AG04449 (cell line): Measurements from ENCODE around the gene RGS11.

Source experiments
- CTCF ChIA-PET: fragments of 350-600 bp; formaldehyde crosslinking; extraction: SDS; loops from one replicate; lab custom pipeline; 2021; ENCODE audit warnings: antibody characterized with exemption; lab: Yijun Ruan, JAX
- POLR2A ChIA-PET: fragments of 400-600, 350-600 bp; formaldehyde crosslinking; extraction: SDS; loops from one replicate; lab custom pipeline; 2020; ENCODE audit warnings: antibody characterized with exemption, inconsistent platforms; lab: Yijun Ruan, JAX
- DNase-seq: peaks from one replicate; pipeline ENCODE4 v3.0.0-alpha.2; 2010; ENCODE audit warnings: low read depth, low spot score
- H3K4me3 ChIP-seq: 2 replicates; pipeline ENCODE4 v1.5.1; 2011; ENCODE audit warnings: low read depth, mild to moderate bottlenecking, control low read depth, low read length
- CTCF ChIP-seq: IDR thresholded peaks from one replicate; pipeline ENCODE4 v1.5.1; 2011; ENCODE audit warnings: mild to moderate bottlenecking, moderate library complexity, low read length, control low read depth, inconsistent platforms; ENCODE audit not compliant: insufficient read depth; ENCODE audit errors: missing control alignments

Gene RGS11

GRCh38 chr16:281660-282255, 6.0 kb upstream of the RGS11 start:
- DNase-seq, result no peak
- ChIA-PET CTCF (no interaction called here), POLR2A (no interaction called here)
- no peak overlapping the region for H3K4me3 ChIP-seq
- no peak for TF ChIP-seq CTCF

- CTCF ChIA-PET, result no interaction called here
- POLR2A ChIA-PET, result no interaction called here
- no peak overlapping the region for H3K4me3 ChIP-seq
- no peak for TF ChIP-seq CTCF
- DNase-seq, result no peak
These were observed 5.4 kb upstream of the RGS11 start for GRCh38 chr16:280991-281659.

- DNase-seq, result no peak
- peak within 1 kb of the TSS; percentile 8; the same call in 1 of the 2 replicates for H3K4me3 ChIP-seq
- TF ChIP-seq CTCF, result no peak
- CTCF ChIA-PET, result no interaction called here
- POLR2A ChIA-PET, result no interaction called here
These were observed 4.8 kb upstream of the RGS11 start, which contains the start of gene ARHGDIG for GRCh38 chr16:280552-280951. ARHGDIG (plus strand) TSS chr16:280591; CDS start chr16:280681, 90 bp downstream.

GRCh38 chr16:280005-280460, 4.3 kb upstream of the RGS11 start:
- DNase-seq, result no peak
- TF ChIP-seq CTCF, result no peak
- ChIA-PET CTCF (no interaction called here), POLR2A (no interaction called here)
- no peak overlapping the region for H3K4me3 ChIP-seq

GRCh38 chr16:279531-279930, 3.8 kb upstream of the RGS11 start:
- TF ChIP-seq CTCF, result no peak
- DNase-seq, result no peak
- CTCF ChIA-PET, result interaction anchor here (1.2 kb wide), 1 partner anchor 44 kb away, joined by 3 read pairs; the partner anchor contains the start of gene FAM234A
- no peak overlapping the region for H3K4me3 ChIP-seq
- POLR2A ChIA-PET, result no interaction called here

GRCh38 chr16:278863-279366, 3.2 kb upstream of the RGS11 start:
- ChIA-PET CTCF (interaction anchor here (1.2 kb wide), 1 partner anchor 44 kb away, joined by 3 read pairs; the partner anchor contains the start of gene FAM234A), POLR2A (no interaction called here)
- DNase-seq, result no peak
- no peak overlapping the region for H3K4me3 ChIP-seq
- no peak for TF ChIP-seq CTCF
